KMS-11 (cell line): ENCODE results near the gene GRM8.

ENCODE experiments used
- H2AFZ ChIP-seq: fragments of 200-600 bp; sonication (generic); 2 replicates; pipeline ENCODE4 v1.6.1; 2016; ENCODE audit warnings: antibody characterized with exemption, mixed run types, low read depth
- H3K27ac ChIP-seq: fragments of 200-600 bp; sonication (generic); 2 replicates; pipeline ENCODE4 v1.6.1; 2016; ENCODE audit warnings: mild to moderate bottlenecking, mixed run types
- H3K27me3 ChIP-seq: fragments of 200-600 bp; sonication (generic); 2 replicates; pipeline ENCODE4 v1.6.1; 2017; ENCODE audit warnings: mild to moderate bottlenecking, low read depth, mixed run types, moderate library complexity; ENCODE audit not compliant: insufficient read depth
- H3K36me3 ChIP-seq: fragments of 200-600 bp; sonication (generic); 2 replicates; pipeline ENCODE4 v1.6.1; 2017; ENCODE audit warnings: mild to moderate bottlenecking, mixed run types; ENCODE audit not compliant: insufficient read depth
- H3K4me1 ChIP-seq: fragments of 200-600 bp; sonication (generic); 2 replicates; pipeline ENCODE4 v1.6.1; 2016; ENCODE audit warnings: mild to moderate bottlenecking, low read depth, mixed run types; ENCODE audit not compliant: poor library complexity, severe bottlenecking
- H3K4me2 ChIP-seq: fragments of 200-600 bp; sonication (generic); 2 replicates; pipeline ENCODE4 v1.7.0; 2016; ENCODE audit warnings: mild to moderate bottlenecking, mixed run types
- H3K4me3 ChIP-seq: fragments of 200-600 bp; sonication (generic); IDR thresholded peaks from 2 replicates; pipeline ENCODE4 v1.6.1; 2017; ENCODE audit warnings: low read depth, low read length, mixed read lengths; ENCODE audit not compliant: insufficient read depth
- H3K79me2 ChIP-seq: fragments of 200-600 bp; sonication (generic); 2 replicates; pipeline ENCODE4 v1.6.1; 2016; ENCODE audit warnings: low read depth, mixed run types; ENCODE audit not compliant: insufficient read depth
- H3K9ac ChIP-seq: fragments of 200-600 bp; sonication (generic); 2 replicates; pipeline ENCODE4 v1.6.1; 2016; ENCODE audit warnings: mild to moderate bottlenecking, mixed run types
- H4K20me1 ChIP-seq: fragments of 200-600 bp; sonication (generic); 2 replicates; pipeline ENCODE4 v1.6.1; 2016; ENCODE audit warnings: mild to moderate bottlenecking, mixed run types; ENCODE audit not compliant: insufficient read depth
- TF ChIP-seq, protein P1 (sequence below): fragments of 200-600 bp; sonication (generic); conservative IDR thresholded peaks from 2 replicates; pipeline ENCODE4 v1.6.1; 2017; ENCODE audit warnings: low read depth, mild to moderate bottlenecking, antibody characterized with exemption, low read length, moderate library complexity, mixed read lengths

The GRM8 gene

DNA sequence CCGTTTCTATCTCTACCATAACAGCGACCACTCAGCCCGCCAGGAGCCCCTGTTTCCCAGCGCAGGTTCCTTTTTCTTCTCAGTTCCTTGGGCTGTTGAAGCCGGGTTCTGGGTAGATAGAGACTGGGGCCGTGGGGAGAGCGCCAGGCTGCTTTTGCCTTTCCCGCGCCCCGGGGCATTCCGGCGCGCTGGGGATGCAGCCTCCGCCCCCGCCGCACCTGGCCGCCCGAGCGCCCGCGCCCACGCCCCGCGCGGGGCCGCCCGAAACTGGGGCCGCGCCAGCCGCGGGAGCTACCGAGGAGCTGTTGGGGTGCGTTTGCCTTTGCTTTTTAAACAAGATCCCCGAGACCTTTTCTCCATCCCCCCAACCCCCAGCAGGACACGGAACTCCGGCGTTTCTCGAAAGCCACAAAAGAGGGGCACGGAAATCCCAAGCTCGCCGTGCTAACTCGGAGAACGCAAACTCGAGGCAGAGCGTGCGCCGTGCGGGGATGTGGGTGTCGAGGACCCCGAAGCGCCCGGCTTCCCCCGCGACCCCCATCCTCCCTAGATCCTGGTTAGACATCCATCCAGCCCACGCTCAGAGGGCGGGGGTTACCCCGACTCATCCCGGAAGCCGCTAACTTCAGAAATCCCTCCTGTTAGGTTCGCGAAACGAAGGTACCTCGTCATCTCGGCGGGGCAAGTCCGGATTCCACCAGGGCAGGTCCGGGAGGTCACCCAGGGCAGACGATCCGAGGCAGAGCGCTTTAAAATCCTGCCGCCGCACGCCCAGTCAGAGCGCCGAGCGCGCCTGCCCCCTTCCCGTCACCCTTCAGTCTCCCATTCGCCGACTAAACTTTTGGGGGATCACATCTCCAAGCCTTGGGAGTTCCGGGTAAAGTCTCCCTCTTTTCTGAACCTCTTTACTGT is 1.0 kb downstream of the GRM8 start:
- Histone ChIP-seq H3K27me3 (peaks cover 8% of the 10 kb centered on the region; the same call in 1 of the 2 replicates), H2AFZ (peak overlapping the region; percentile 100), H3K36me3 (no peaks in the 10 kb centered on the region), H4K20me1 (no peaks in the 10 kb centered on the region), H3K79me2 (no peaks in the 10 kb centered on the region), H3K4me1 (peaks cover 4% of the 10 kb centered on the region), H3K9ac (peak overlapping the region; percentile 1; the same call in 1 of the 2 replicates), H3K4me2 (peak overlapping the region; percentile 98), H3K27ac (no peak overlapping the region), H3K4me3 (no peak overlapping the region)
- TF ChIP-seq, protein P1, sequence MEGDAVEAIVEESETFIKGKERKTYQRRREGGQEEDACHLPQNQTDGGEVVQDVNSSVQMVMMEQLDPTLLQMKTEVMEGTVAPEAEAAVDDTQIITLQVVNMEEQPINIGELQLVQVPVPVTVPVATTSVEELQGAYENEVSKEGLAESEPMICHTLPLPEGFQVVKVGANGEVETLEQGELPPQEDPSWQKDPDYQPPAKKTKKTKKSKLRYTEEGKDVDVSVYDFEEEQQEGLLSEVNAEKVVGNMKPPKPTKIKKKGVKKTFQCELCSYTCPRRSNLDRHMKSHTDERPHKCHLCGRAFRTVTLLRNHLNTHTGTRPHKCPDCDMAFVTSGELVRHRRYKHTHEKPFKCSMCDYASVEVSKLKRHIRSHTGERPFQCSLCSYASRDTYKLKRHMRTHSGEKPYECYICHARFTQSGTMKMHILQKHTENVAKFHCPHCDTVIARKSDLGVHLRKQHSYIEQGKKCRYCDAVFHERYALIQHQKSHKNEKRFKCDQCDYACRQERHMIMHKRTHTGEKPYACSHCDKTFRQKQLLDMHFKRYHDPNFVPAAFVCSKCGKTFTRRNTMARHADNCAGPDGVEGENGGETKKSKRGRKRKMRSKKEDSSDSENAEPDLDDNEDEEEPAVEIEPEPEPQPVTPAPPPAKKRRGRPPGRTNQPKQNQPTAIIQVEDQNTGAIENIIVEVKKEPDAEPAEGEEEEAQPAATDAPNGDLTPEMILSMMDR, result no peak

DNA sequence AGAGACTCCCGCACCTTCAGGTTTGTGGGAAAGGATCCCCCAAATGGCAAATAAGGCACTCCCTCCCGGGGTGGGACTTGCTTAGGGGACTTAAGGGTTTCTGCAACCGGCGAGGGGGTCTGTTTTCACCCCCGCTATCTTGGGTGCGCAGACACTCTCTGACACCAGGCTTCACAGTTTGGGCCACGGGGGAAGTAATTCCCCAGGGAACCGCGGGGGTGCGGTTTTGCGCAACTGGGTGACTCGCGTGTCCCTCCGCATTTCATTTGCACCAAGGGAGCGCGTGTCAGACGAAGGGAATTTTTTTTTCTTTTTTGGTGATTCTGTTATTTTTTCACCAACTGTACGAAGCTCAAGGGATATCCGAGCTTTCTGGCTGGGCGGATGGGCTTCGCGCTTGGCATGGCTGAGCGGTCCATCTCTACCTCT is 1.7 kb downstream of the GRM8 start:
- no peaks in the 10 kb centered on the region for H4K20me1 ChIP-seq
- H3K79me2 ChIP-seq, result no peaks in the 10 kb centered on the region
- peak overlapping the region; percentile 100 for H2AFZ ChIP-seq
- H3K9ac ChIP-seq, result no peak overlapping the region
- H3K4me1 ChIP-seq, result peaks cover 4% of the 10 kb centered on the region
- peak overlapping the region; percentile 98; the same call in 1 of the 2 replicates for H3K4me2 ChIP-seq
- no peak overlapping the region for H3K4me3 ChIP-seq
- no peak overlapping the region for H3K27ac ChIP-seq
- H3K27me3 ChIP-seq, result peaks cover 8% of the 10 kb centered on the region; the same call in 1 of the 2 replicates
- no peaks in the 10 kb centered on the region for H3K36me3 ChIP-seq
- TF ChIP-seq, protein P1, result no peak

DNA sequence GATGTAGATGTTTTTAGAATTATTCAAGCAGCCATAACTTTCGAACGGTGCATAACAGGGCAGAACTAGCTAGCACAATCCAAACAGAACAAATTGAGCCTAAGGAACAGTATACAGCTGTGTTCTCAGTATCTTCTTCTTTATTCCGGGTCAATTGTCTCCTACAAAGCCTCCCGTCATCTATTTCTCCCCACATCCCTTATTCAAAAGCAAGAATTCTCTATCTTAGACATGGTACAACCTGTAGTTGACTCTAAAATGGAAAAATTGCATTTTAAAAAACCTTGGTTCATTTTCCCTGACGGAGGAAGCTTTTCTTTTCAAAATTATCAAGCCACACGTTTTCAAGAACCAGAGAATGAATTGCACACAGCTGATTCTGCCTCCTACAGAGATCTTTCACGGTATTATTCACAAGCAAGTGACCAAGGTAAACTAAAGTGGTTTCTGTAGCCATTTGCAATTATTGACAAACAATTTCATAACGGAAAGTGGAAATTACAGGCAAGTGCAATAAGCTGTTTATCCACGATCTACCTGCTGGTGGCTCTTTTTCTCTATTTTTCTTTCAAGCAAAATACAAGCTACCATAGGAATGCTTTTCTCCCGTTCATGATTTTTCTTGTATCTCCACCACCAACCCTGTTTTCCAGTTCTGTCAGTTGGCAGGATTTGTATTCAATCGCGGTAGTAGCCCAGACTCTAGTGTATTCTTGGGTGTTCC is 2.3 kb downstream of the GRM8 start:
- Histone ChIP-seq H3K4me3 (no peak overlapping the region), H4K20me1 (no peaks in the 10 kb centered on the region), H3K9ac (no peak overlapping the region), H3K27ac (no peak overlapping the region), H3K36me3 (no peaks in the 10 kb centered on the region), H3K4me2 (no peak overlapping the region), H3K79me2 (no peaks in the 10 kb centered on the region), H2AFZ (no peak overlapping the region), H3K27me3 (peaks cover 8% of the 10 kb centered on the region; the same call in 1 of the 2 replicates), H3K4me1 (peaks cover 4% of the 10 kb centered on the region)
- TF ChIP-seq, protein P1, result no peak

DNA sequence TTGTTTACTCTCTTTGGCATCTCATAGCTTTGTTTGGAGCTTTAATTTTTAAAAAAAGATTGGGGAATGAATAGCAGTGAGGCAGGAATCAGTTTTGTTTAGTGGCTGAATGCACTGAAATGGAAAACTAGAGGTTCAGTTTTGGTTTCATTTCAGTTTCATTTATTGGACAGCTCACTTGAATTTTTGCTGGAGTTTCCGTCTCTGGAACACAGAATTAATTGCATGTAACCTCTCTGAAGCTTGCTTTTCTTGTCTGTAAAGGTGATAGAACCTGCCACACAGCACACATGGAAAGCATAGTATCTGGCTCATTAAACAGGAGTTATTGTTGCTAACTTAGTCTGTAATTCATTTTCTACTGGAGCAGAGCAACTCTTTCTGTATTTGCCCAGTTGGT is 7.1 kb downstream of the GRM8 start:
- no peak overlapping the region for H2AFZ ChIP-seq
- H3K9ac ChIP-seq, result no peak overlapping the region
- no peak overlapping the region for H3K27ac ChIP-seq
- no peaks in the 10 kb centered on the region for H3K79me2 ChIP-seq
- no peak overlapping the region for H3K4me3 ChIP-seq
- H4K20me1 ChIP-seq, result no peaks in the 10 kb centered on the region
- H3K4me1 ChIP-seq, result no peaks in the 10 kb centered on the region
- H3K4me2 ChIP-seq, result peak overlapping the region; percentile 24; the same call in 1 of the 2 replicates
- TF ChIP-seq, protein P1, result no peak
- no peaks in the 10 kb centered on the region for H3K36me3 ChIP-seq
- H3K27me3 ChIP-seq, result 0 out of 2 replicates have a peak, but pooled peaks cover under 1% of the 10 kb centered on the region
